ENCODE measurements around the gene MRPL20.

The MRPL20 gene

DNA sequence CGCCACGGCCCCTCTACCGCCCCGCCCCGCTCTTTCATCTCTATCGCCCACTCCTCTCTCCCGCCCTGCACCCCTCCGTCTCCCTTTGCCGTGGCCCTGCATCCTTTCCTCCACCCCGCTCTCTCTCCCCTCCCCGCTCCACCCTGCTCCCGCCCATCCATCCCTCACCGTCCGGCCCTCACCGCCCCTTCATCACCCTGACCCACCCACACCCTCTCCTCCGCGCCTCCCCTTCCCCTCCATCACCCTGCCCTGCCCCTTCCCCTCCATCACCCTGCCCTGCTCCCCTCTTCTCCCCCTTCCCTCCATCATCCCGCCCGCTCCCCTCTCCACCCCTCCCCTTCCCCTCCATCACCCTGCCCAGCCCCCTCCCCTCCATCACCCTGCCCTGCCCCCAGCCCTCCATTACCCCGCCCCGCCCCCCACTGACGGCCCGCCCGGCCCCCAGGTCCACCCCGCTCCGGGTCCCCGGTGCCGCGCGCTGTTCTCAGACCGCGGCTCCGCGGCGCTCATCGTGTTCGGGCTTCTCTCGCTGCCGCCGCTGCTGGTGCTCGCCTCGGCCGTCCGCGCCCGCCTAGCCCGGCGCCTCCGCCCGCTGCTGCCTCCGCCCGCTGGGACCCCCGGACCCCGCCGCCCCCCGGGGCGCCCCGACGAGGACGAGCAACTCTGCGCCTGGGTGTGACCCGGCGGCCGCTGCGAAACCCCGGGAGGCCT is 20.2 kb upstream of the MRPL20 start:
- TF ChIP-seq CTCF (IDR thresholded peaks at IDR 0.05): no peak

DNA sequence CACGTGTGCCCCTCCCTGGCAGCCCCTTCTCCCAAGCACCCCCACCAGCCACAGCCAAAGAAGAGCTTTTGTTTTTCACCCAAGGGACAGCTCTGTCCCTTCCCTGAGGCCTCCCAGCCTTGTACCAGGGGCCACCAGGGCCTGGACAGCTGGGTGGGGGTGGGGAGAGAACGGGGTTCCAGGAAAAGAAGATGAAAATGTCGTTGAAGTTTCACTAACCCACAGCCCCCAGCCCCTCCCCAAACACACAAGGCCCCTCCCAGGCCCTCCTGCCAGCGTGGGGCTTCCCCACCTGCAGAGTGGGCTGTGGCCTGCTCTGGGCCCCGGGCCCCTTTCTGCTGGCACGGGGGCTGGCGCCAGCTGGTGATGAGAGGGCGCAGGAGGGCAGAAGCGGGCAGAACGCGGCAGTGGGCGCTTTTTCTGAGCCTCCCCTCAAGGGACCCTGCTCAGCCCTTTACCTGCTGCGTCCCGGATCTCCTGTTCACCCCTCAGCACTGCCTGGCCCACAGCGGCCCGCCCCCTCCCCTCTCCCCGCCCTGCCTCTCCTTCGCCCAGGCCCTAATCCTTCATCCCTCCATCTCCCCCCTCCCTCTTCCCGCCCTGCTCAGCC is 19.5 kb upstream of the MRPL20 start:
- no peak for TF ChIP-seq CTCF (IDR thresholded peaks at IDR 0.05)

DNA sequence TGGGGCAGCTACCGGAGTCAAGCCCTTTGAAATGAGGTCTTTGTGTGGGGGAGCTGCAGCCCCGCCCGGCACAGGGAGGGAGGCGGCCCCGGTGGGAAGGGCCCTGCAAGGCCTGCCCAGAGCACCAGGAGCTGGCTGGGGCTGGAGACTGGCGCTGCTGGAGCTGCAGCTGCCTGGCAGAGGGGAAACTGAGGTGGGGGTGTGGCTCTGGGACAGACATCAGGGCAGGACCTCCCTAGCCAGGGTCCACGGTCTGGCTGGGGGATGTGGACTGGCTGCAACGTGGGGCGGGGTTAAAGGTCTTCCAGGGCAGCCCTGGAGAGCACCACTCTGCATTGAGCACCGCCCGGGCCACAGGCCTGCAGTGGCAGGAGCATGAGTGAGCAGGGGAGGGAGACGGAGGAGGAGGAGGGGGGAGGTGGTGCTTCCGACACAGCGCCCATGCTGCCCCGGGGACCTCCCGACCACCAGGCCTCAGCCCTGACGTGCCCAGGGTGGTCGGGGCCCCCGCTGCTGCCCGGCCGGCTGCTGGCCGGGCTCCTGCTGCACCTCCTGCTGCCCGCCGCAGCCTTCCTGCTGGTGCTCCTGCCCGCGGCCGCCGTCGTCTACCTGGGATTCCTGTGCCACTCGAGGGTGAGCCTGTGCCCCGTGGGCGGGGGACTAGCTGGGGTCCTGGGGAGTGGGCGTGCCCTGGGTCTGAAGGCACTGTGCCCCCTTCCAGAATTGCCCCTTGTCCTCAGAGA is 18.8 kb upstream of the MRPL20 start:
- TF ChIP-seq CTCF (IDR thresholded peaks at IDR 0.05): no peak

DNA sequence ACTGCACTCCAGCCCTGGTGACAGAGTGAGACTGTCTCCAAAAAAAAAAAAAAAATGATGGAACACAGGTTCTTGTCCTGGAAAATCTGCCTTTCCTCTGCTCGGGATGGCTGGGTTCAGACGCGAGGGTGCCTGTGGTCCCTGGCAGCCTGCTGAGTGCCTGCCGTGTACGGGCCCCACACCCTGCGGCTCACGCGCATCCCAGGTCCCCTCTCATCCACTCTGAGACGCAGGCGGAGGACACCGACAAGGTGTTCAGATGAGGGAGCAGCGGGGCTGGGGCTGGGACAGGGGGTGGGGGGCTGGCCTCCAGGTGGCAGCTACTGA is 18.3 kb upstream of the MRPL20 start:
- TF ChIP-seq CTCF (IDR thresholded peaks at IDR 0.05): no peak

DNA sequence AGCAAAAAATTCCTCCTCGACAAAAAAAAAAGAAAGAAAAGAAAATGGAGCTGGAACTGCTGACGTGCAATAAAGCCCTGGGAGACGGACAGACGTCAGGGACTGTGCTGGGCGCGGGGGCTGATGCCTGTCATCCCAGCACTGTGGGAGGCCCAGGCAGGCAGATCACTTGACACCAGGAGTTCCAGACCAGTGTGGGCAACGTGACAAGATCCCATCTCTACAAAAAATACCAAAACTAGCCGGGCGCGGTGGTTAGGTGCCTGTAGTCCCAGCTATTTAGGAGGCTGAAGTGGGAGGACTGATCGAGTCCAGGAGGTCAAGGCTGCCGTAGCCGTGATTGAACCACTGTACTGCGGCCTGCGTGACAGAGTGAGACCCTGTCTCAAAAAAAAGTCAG is 17.6 kb upstream of the MRPL20 start:
- no peak for TF ChIP-seq CTCF (IDR thresholded peaks at IDR 0.05)

GRCh38 chr1:1423245-1423597 is 16.1 kb upstream of the MRPL20 start:
- no peak for TF ChIP-seq CTCF (IDR thresholded peaks at IDR 0.05)

- no peak for TF ChIP-seq CTCF (IDR thresholded peaks at IDR 0.05)
These were observed 15.6 kb upstream of the MRPL20 start for GRCh38 chr1:1422465-1423244.
